ENCODE data around the gene PIK3R5. TPM values are rescaled to one million over a fixed set of nuclear protein-coding genes. Genes with fewer than 3 reads are reported as not detected.

PIK3R5 gene
- total RNA-seq, 1 experiment from 2014 or later = 2.5 TPM

- Histone ChIP-seq H2AFZ (ENCODE audit: low read depth, low read length, poor library complexity, severe bottlenecking) (no peak overlapping the region), H3K4me1 (ENCODE audit: control insufficient read depth in 1 of 2, insufficient read depth in 2 of 2, low read length in 2 of 2) (peaks cover 0 to 14% of the 10 kb centered on the region in 2 experiments; a peak in 2 of 4 replicates), H3K4me3 (replicated peaks in 1 of 2; ENCODE audit: low read depth in 1 of 2, low read length in 2 of 2) (no peak overlapping the region), H3K27ac (ENCODE audit: low read depth, low read length) (no peak overlapping the region), H3K27me3 (ENCODE audit: insufficient read depth, low read length) (0 out of 2 replicates have a peak, but pooled peaks cover 8% of the 10 kb centered on the region), H3K9me2 (ENCODE audit: insufficient read depth) (no peaks in the 10 kb centered on the region), H3K4me2 (ENCODE audit: low read length) (no peak overlapping the region), H3K79me2 (ENCODE audit: insufficient read depth, low read length) (no peaks in the 10 kb centered on the region), H3K9me3 (ENCODE audit: control insufficient read depth in 1 of 2, insufficient read depth in 1 of 2, low read depth in 1 of 2, low read length in 2 of 2) (no peaks in the 10 kb centered on the region), H4K20me1 (ENCODE audit: insufficient read depth) (no peaks in the 10 kb centered on the region), H3K36me3 (ENCODE audit: control insufficient read depth in 1 of 2, insufficient read depth in 2 of 2, low read length in 2 of 2) (no peaks in the 10 kb centered on the region), H3K9ac (ENCODE audit: low read length) (no peak overlapping the region)
- BruUV-seq (replicated peaks) = no TSS peak
- TF ChIP-seq ATF3 (IDR thresholded peaks at IDR 0.05) = no peak
- no peak for TF ChIP-seq EGR1 (IDR thresholded peaks at IDR 0.05; ENCODE audit: low read depth)
- TF ChIP-seq CEBPB (IDR thresholded peaks at IDR 0.05; ENCODE audit: low read depth) = no peak
- POLR2A ChIA-PET = no interaction called here
- intact Hi-C loops (cut with micrococcal nuclease) = no loop called here
- DNase-seq (ENCODE audit: low read depth, low spot score) = no peak
- no peak for ATAC-seq
- RAD21 ChIA-PET (ENCODE audit: low non-redundant PET in 1 of 2, low total read pairs in 2 of 2, uncharacterized antibody in 2 of 2, unreplicated experiment in 2 of 2) = no interaction called here
- CTCF ChIA-PET = no interaction called here
Measured at GRCh38 chr17:8881606-8882005, 83.9 kb downstream of the PIK3R5 start.

GRCh38 chr17:8880466-8880865 lies 85.0 kb downstream of the PIK3R5 start:
- 0 out of 2 replicates have a peak, but pooled peaks cover 8% of the 10 kb centered on the region for H3K27me3 ChIP-seq (ENCODE audit: insufficient read depth, low read length)
- no peak overlapping the region for H3K27ac ChIP-seq (ENCODE audit: low read depth, low read length)
- no peak for DNase-seq (ENCODE audit: low read depth, low spot score)
- intact Hi-C loops (cut with micrococcal nuclease) = no loop called here
- no peaks in the 10 kb centered on the region for H3K79me2 ChIP-seq (ENCODE audit: insufficient read depth, low read length)
- H3K9me2 ChIP-seq (ENCODE audit: insufficient read depth) = no peaks in the 10 kb centered on the region
- no peaks in the 10 kb centered on the region for H4K20me1 ChIP-seq (ENCODE audit: insufficient read depth)
- H3K9ac ChIP-seq (ENCODE audit: low read length) = no peak overlapping the region
- RAD21 ChIA-PET (ENCODE audit: low non-redundant PET in 1 of 2, low total read pairs in 2 of 2, uncharacterized antibody in 2 of 2, unreplicated experiment in 2 of 2) = no interaction called here
- no peaks in the 10 kb centered on the region for H3K36me3 ChIP-seq (ENCODE audit: control insufficient read depth in 1 of 2, insufficient read depth in 2 of 2, low read length in 2 of 2)
- no peak overlapping the region for H2AFZ ChIP-seq (ENCODE audit: low read depth, low read length, poor library complexity, severe bottlenecking)
- H3K4me1 ChIP-seq (ENCODE audit: control insufficient read depth in 1 of 2, insufficient read depth in 2 of 2, low read length in 2 of 2) = peaks cover 0 to 7% of the 10 kb centered on the region in 2 experiments; a peak in 2 of 4 replicates
- H3K9me3 ChIP-seq (ENCODE audit: control insufficient read depth in 1 of 2, insufficient read depth in 1 of 2, low read depth in 1 of 2, low read length in 2 of 2) = no peaks in the 10 kb centered on the region
- no peak for TF ChIP-seq MAX (IDR thresholded peaks at IDR 0.05)
- H3K4me2 ChIP-seq (ENCODE audit: low read length) = no peak overlapping the region
- no peak overlapping the region for H3K4me3 ChIP-seq (replicated peaks in 1 of 2; ENCODE audit: low read depth in 1 of 2, low read length in 2 of 2)
- POLR2A ChIA-PET = no interaction called here
- no TSS peak for BruUV-seq (replicated peaks)
- CTCF ChIA-PET = no interaction called here
- no peak for ATAC-seq

All from HCT116 (cell line).